ENCODE data around the gene KLF6. TPM values are rescaled to one million over a fixed set of nuclear protein-coding genes. Genes with fewer than 3 reads are reported as not detected.
"Not testable (repeated sequence)": the region's sequence is repeated elsewhere in the genome, so short reads cannot be mapped to it uniquely, and the experiment has no call there.

KLF6 gene
- total and polyA plus RNA-seq, 2 experiments from 2014 or later: 187 to 602 TPM

GRCh38 chr10:3735175-3735574 is 49.8 kb downstream of the KLF6 start:
- TF ChIP-seq CTCF (IDR thresholded peaks at IDR 0.05; ENCODE audit: poor library complexity) (no peak), EZH2phosphoT487 (IDR thresholded peaks at IDR 0.05; ENCODE audit: low read depth, severe bottlenecking, unreplicated experiment) (no peak), EZH2 (IDR thresholded peaks at IDR 0.05; ENCODE audit: borderline replicate concordance) (no peak)
- Histone ChIP-seq H3K79me2 (no peaks in the 10 kb centered on the region), H3K4me2 (no peak overlapping the region), H2AFZ (no peak overlapping the region), H3K4me3 (no peak overlapping the region), H3K36me3 (replicated peaks; ENCODE audit: insufficient read depth, low read depth) (no peaks in the 10 kb centered on the region), H3K4me1 (ENCODE audit: insufficient read depth) (no peaks in the 10 kb centered on the region), H3K27ac (no peak overlapping the region), H4K20me1 (ENCODE audit: insufficient read depth, poor library complexity, severe bottlenecking) (no peaks in the 10 kb centered on the region), H3K9me2 (replicated peaks; ENCODE audit: insufficient read depth) (no peaks in the 10 kb centered on the region), H3K9me3 (ENCODE audit: low read depth) (no peaks in the 10 kb centered on the region), H3K27me3 (no peaks in the 10 kb centered on the region)
- 69% methylated on average over 10 of the region's 10 CpGs for WGBS (ENCODE audit: low lambda C conversion rate, missing lambda C conversion rate)
- DNase-seq (ENCODE audit: low spot score): no peak

- TF ChIP-seq EZH2 (IDR thresholded peaks at IDR 0.05; ENCODE audit: borderline replicate concordance): no peak
- no peak for TF ChIP-seq EZH2phosphoT487 (IDR thresholded peaks at IDR 0.05; ENCODE audit: low read depth, severe bottlenecking, unreplicated experiment)
- TF ChIP-seq CTCF (IDR thresholded peaks at IDR 0.05; ENCODE audit: poor library complexity): no peak
- 92% methylated on average over 3 of the region's 3 CpGs for WGBS (ENCODE audit: low lambda C conversion rate, missing lambda C conversion rate)
- DNase-seq (ENCODE audit: low spot score): no peak
- H3K9me3 ChIP-seq (ENCODE audit: low read depth): no peaks in the 10 kb centered on the region
- H3K79me2 ChIP-seq: no peaks in the 10 kb centered on the region
- H2AFZ ChIP-seq: no peak overlapping the region
- no peaks in the 10 kb centered on the region for H3K27me3 ChIP-seq
- H4K20me1 ChIP-seq (ENCODE audit: insufficient read depth, poor library complexity, severe bottlenecking): no peaks in the 10 kb centered on the region
- no peak overlapping the region for H3K4me3 ChIP-seq
- no peaks in the 10 kb centered on the region for H3K4me1 ChIP-seq (ENCODE audit: insufficient read depth)
- no peaks in the 10 kb centered on the region for H3K9me2 ChIP-seq (replicated peaks; ENCODE audit: insufficient read depth)
- no peak overlapping the region for H3K27ac ChIP-seq
- no peak overlapping the region for H3K4me2 ChIP-seq
- no peaks in the 10 kb centered on the region for H3K36me3 ChIP-seq (replicated peaks; ENCODE audit: insufficient read depth, low read depth)
Measured at GRCh38 chr10:3734111-3734510, 50.9 kb downstream of the KLF6 start.

- not testable (repeated sequence) for H3K4me3 ChIP-seq; H2AFZ ChIP-seq; H3K27ac ChIP-seq; H3K4me2 ChIP-seq; H3K9me2 ChIP-seq (replicated peaks; ENCODE audit: insufficient read depth); H3K9me3 ChIP-seq (ENCODE audit: low read depth); H3K79me2 ChIP-seq; H3K36me3 ChIP-seq (replicated peaks; ENCODE audit: insufficient read depth, low read depth); H3K4me1 ChIP-seq (ENCODE audit: insufficient read depth); H3K27me3 ChIP-seq; H4K20me1 ChIP-seq (ENCODE audit: insufficient read depth, poor library complexity, severe bottlenecking); DNase-seq (ENCODE audit: low spot score)
- WGBS (ENCODE audit: low lambda C conversion rate, missing lambda C conversion rate): 85% methylated on average over 3 of the region's 3 CpGs
Measured at GRCh38 chr10:3732183-3732582, 52.8 kb downstream of the KLF6 start.

- H3K4me2 ChIP-seq: no peak overlapping the region
- DNase-seq (ENCODE audit: low spot score): no peak
- H3K27me3 ChIP-seq: no peaks in the 10 kb centered on the region
- H2AFZ ChIP-seq: no peak overlapping the region
- H3K9me3 ChIP-seq (ENCODE audit: low read depth): no peaks in the 10 kb centered on the region
- TF ChIP-seq EZH2phosphoT487 (IDR thresholded peaks at IDR 0.05; ENCODE audit: low read depth, severe bottlenecking, unreplicated experiment) (no peak), EZH2 (IDR thresholded peaks at IDR 0.05; ENCODE audit: borderline replicate concordance) (no peak), CTCF (IDR thresholded peaks at IDR 0.05; ENCODE audit: poor library complexity) (no peak)
- H3K4me3 ChIP-seq: no peak overlapping the region
- H3K27ac ChIP-seq: no peak overlapping the region
- H3K9me2 ChIP-seq (replicated peaks; ENCODE audit: insufficient read depth): no peaks in the 10 kb centered on the region
- WGBS (ENCODE audit: low lambda C conversion rate, missing lambda C conversion rate): 91% methylated on average over 12 of the region's 12 CpGs
- no peaks in the 10 kb centered on the region for H3K4me1 ChIP-seq (ENCODE audit: insufficient read depth)
- H3K36me3 ChIP-seq (replicated peaks; ENCODE audit: insufficient read depth, low read depth): no peaks in the 10 kb centered on the region
- no peaks in the 10 kb centered on the region for H4K20me1 ChIP-seq (ENCODE audit: insufficient read depth, poor library complexity, severe bottlenecking)
- H3K79me2 ChIP-seq: no peaks in the 10 kb centered on the region
Measured at GRCh38 chr10:3729397-3729976, 55.5 kb downstream of the KLF6 start.
